RWPE2 (cell line): ENCODE data around the gene KRTDAP.

Experiments
- ATAC-seq: fragments of 200-7000 bp; cut with Tn5 transposase; 3 replicates; pipeline ENCODE4 v1.9.1; 2021; ENCODE audit warnings: low read depth
- DNase-seq: peaks from one replicate; pipeline ENCODE4 v3.0.0-alpha.2; 2020; ENCODE audit warnings: low spot score
- H3K27ac ChIP-seq: fragments of 450-650 bp; 2 replicates; pipeline ENCODE4 v1.5.1; 2017; ENCODE audit warnings: mild to moderate bottlenecking; ENCODE audit not compliant: poor library complexity, severe bottlenecking
- H3K27me3 ChIP-seq: fragments of 250-450 bp; sonication (Bioruptor Pico); 2 replicates; pipeline ENCODE4 v1.5.1; 2021; ENCODE audit warnings: mild to moderate bottlenecking, moderate library complexity; ENCODE audit not compliant: insufficient read depth, poor library complexity, severe bottlenecking
- H3K36me3 ChIP-seq: fragments of 250-450 bp; sonication (Bioruptor Pico); 2 replicates; pipeline ENCODE4 v1.5.1; 2020; ENCODE audit warnings: low read depth, mild to moderate bottlenecking, moderate library complexity
- H3K4me1 ChIP-seq: fragments of 250-450 bp; sonication (Bioruptor Pico); 2 replicates; pipeline ENCODE4 v1.5.1; 2021; ENCODE audit warnings: mild to moderate bottlenecking, moderate library complexity; ENCODE audit not compliant: insufficient read depth, poor library complexity, severe bottlenecking
- H3K4me3 ChIP-seq: fragments of 250-450 bp; sonication (Bioruptor Pico); 2 replicates; pipeline ENCODE4 v1.5.1; 2021; ENCODE audit warnings: mild to moderate bottlenecking, moderate library complexity; ENCODE audit not compliant: severe bottlenecking
- H3K9me3 ChIP-seq: fragments of 250-450 bp; sonication (Bioruptor Pico); 2 replicates; pipeline ENCODE4 v1.5.1; 2021; ENCODE audit warnings: mild to moderate bottlenecking, moderate library complexity; ENCODE audit not compliant: severe bottlenecking
- CTCF ChIP-seq: fragments of 450-650 bp; IDR thresholded peaks from one replicate; pipeline ENCODE4 v1.5.1; 2017; ENCODE audit warnings: mild to moderate bottlenecking, moderate library complexity; ENCODE audit not compliant: poor library complexity, severe bottlenecking

KRTDAP gene

GRCh38 chr19:35442091-35442490, 48.2 kb downstream of the KRTDAP start:
- H3K9me3 ChIP-seq, result no peaks in the 10 kb centered on the region
- TF ChIP-seq CTCF, result no peak
- no peaks in the 10 kb centered on the region for H3K4me1 ChIP-seq
- ATAC-seq (no peak), DNase-seq (no peak)
- H3K36me3 ChIP-seq, result no peaks in the 10 kb centered on the region
- H3K27me3 ChIP-seq, result peaks cover 5% of the 10 kb centered on the region
- no peak overlapping the region for H3K4me3 ChIP-seq
- no peak overlapping the region for H3K27ac ChIP-seq

GRCh38 chr19:35439921-35440320, 50.3 kb downstream of the KRTDAP start:
- DNase-seq, result no peak
- H3K4me3 ChIP-seq, result no peak overlapping the region
- no peak overlapping the region for H3K27ac ChIP-seq
- no peaks in the 10 kb centered on the region for H3K36me3 ChIP-seq
- no peaks in the 10 kb centered on the region for H3K9me3 ChIP-seq
- no peak for TF ChIP-seq CTCF
- H3K27me3 ChIP-seq, result no peaks in the 10 kb centered on the region
- ATAC-seq, result no peak
- H3K4me1 ChIP-seq, result peaks cover 4% of the 10 kb centered on the region

DNA sequence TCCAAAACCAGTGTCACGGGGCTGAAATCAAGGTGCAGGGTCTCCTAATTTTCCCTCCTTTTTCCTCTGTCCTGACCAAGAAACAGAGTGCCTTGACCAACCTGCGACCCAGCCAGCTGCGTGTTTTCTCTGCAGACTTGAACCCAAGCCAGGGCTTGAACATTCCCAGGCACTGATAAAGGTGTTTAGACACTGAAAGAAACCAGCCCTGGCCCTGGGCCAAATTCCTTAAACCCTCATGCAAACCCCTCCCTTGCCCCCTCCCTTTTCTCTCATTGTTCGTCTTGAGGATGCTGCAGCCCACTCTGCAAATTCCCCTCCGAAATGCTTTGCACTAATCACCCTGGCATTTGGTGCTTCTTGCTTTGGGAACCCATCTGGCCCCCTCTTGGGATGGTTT, 51.7 kb downstream of the KRTDAP start:
- Histone ChIP-seq H3K4me3 (no peak overlapping the region), H3K9me3 (no peaks in the 10 kb centered on the region), H3K27ac (no peak overlapping the region), H3K4me1 (peaks cover 4% of the 10 kb centered on the region), H3K27me3 (no peaks in the 10 kb centered on the region), H3K36me3 (no peaks in the 10 kb centered on the region)
- DNase-seq, result no peak
- ATAC-seq, result no peak
- no peak for TF ChIP-seq CTCF

GRCh38 chr19:35438096-35438495, 52.2 kb downstream of the KRTDAP start:
- H3K27me3 ChIP-seq, result no peaks in the 10 kb centered on the region
- no peaks in the 10 kb centered on the region for H3K36me3 ChIP-seq
- peaks cover 4% of the 10 kb centered on the region for H3K4me1 ChIP-seq

More at GRCh38 chr19:35438096-35438495, 52.2 kb downstream of the KRTDAP start:
- ATAC-seq (no peak), DNase-seq (no peak)
- H3K4me3 ChIP-seq, result no peak overlapping the region
- no peak for TF ChIP-seq CTCF
- H3K9me3 ChIP-seq, result no peaks in the 10 kb centered on the region
- H3K27ac ChIP-seq, result no peak overlapping the region
